ENCODE results near the gene TMEM45A.

GRCh38 chr3:100457811-100458210 is 34.6 kb upstream of the TMEM45A start:
- no peak for TF ChIP-seq CTCF (IDR thresholded peaks at IDR 0.05)
- no peak for TF ChIP-seq ZFX (IDR thresholded peaks at IDR 0.05; ENCODE audit: borderline replicate concordance)
